Lung (tissue), 12 donors: ENCODE results near the gene LRRC8C. TPM values are rescaled to one million over a fixed set of nuclear protein-coding genes. Genes with fewer than 3 reads are reported as not detected.
A peak's percentile ranks its signal among the peaks of the same experiment; 100 is the strongest.

ENCODE experiments used
- ATAC-seq: fragments of 200-7000 bp; cut with Tn5 transposase; one replicate; pipeline ENCODE4 v1.9.1; 2020; ENCODE audit warnings: moderate number of reproducible peaks; ENCODE audit not compliant: insufficient read depth, low FRiP score
- DNase-seq, 3 donors: peaks; one replicate each; pipeline ENCODE4 v3.0.0-alpha.2; 2013 to 2017
- H3K27ac ChIP-seq, 2 donors: one replicate each; pipeline ENCODE4 v1.5.1; 2013; ENCODE audit warnings: mild to moderate bottlenecking in 2 of 2, moderate library complexity in 2 of 2, control low read depth in 1 of 2, inconsistent platforms in 1 of 2, low read depth in 1 of 2, low read length in 1 of 2
- H3K27me3 ChIP-seq, 3 donors: one replicate each; pipeline ENCODE4 v1.5.1; 2013; ENCODE audit warnings: low read length in 2 of 3; ENCODE audit not compliant: control insufficient read depth in 3 of 3, insufficient read depth in 3 of 3
- H3K36me3 ChIP-seq, 4 donors: one replicate each; pipeline ENCODE4 v1.5.1; 2013; ENCODE audit warnings: low read length in 4 of 4, mild to moderate bottlenecking in 1 of 4, moderate library complexity in 1 of 4; ENCODE audit not compliant: control insufficient read depth in 4 of 4, insufficient read depth in 4 of 4
- H3K4me1 ChIP-seq, 5 donors: one replicate each; pipeline ENCODE4 v1.5.1; 2013; ENCODE audit warnings: low read length in 5 of 5, mild to moderate bottlenecking in 2 of 5, moderate library complexity in 1 of 5; ENCODE audit not compliant: control insufficient read depth in 5 of 5, insufficient read depth in 5 of 5
- H3K4me3 ChIP-seq: one replicate; pipeline ENCODE4 v1.5.1; 2013; ENCODE audit warnings: mild to moderate bottlenecking, control low read depth, moderate library complexity
- H3K9ac ChIP-seq, 2 donors: one replicate each; pipeline ENCODE4 v1.5.1; 2013; ENCODE audit warnings: low read length in 2 of 2, control low read depth in 1 of 2; ENCODE audit not compliant: insufficient read depth in 1 of 2
- H3K9me3 ChIP-seq, 4 donors: one replicate each; pipeline ENCODE4 v1.5.1; 2013; ENCODE audit warnings: low read length in 3 of 4, mild to moderate bottlenecking in 1 of 4, moderate library complexity in 1 of 4; ENCODE audit not compliant: control insufficient read depth in 4 of 4, insufficient read depth in 3 of 4
- WGBS, 2 donors: extraction: QIAGEN DNeasy Blood & Tissue Kit; methylation state at CpG; one replicate each; pipeline ENCODE4 v1.1.7; 2013; 5-methylcytosine and 5-hydroxymethylcytosine counted together
- polyA plus RNA-seq, 2 donors: library from polyadenylated mRNA; stranded (reverse); fragments of 200-250 nt; gene quantifications; one replicate each; pipeline ENCODE4 v1.2.1, GENCODE V29; 2013
- total RNA-seq, 2 donors: library from RNA; depleted of rRNA in 1 of 2; stranded (reverse); fragments of >200 nt in 1 of 2; gene quantifications; one replicate each; pipeline ENCODE4 v1.2.1, GENCODE V29; 2014 to 2021
- TF ChIP-seq, protein P1 (sequence below): IDR thresholded peaks from 2 replicates; pipeline ENCODE4 v1.5.1; 2012; ENCODE audit warnings: mild to moderate bottlenecking; ENCODE audit errors: control extremely low read depth, extremely low read depth
- donor health status: control.
- donor health status: control.
- donor health status: Bipolar disorder and iron deficiency.
- donor health status: healthy.
- donor health status: DM: yes; HTN: yes; CAD: no.

LRRC8C gene
- total and polyA plus RNA-seq, 4 donors, result 3.3 to 11.7 (median 6.9) TPM

DNA sequence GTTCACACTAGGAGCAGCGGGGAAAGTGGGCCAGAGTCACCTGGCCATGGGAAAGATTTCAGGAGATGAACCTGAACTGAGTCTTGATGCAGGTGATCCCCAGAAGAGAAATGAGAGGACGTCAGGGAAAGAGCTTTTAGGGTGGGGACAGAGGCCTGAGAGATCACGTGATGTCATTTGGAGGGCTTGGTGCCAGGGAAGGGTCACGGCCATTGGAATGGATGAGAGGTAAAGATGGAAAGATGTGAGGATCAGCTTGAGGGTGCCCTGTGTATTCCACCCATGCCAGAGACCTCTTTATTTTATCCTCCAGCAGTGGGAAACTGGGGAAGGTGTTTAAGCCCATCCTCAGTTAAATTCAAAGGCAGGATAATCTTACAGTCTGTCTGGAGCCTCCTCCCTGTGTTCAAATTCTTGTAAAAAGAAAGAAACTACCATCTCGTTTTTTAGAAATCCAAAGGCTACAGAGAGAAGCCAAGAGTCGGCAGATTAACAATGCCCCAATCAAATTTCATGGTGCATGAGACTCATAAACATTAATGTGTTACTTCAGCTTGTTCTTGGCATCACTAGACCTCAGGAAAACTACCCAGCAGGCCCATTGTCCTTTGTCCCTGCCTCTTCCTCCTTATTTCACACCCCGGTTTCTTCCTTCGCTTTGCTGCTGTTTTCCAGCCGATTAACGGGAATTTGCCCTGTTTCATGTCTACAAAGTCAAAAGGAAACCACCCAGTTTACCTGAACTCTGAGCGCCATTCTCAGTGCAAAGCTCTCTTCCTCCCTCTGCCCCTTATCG is 94.8 kb downstream of the LRRC8C start:
- Histone ChIP-seq H3K9me3 (peaks cover 0 to 3% (median 0%) of the 10 kb centered on the region in 4 donors), H3K36me3 (no peaks in the 10 kb centered on the region), H3K9ac (no peak overlapping the region), H3K27me3 (no peaks in the 10 kb centered on the region), H3K4me3 (no peak overlapping the region), H3K4me1 (peaks cover 0 to 12% (median 8%) of the 10 kb centered on the region in 5 donors), H3K27ac (peak overlapping the region; percentile 14 to 34)
- DNase-seq (no peak), ATAC-seq (no peak)
- 67 to 77% methylated on average over 12 of the region's 12 CpGs for WGBS, 2 donors
- TF ChIP-seq, protein P1, sequence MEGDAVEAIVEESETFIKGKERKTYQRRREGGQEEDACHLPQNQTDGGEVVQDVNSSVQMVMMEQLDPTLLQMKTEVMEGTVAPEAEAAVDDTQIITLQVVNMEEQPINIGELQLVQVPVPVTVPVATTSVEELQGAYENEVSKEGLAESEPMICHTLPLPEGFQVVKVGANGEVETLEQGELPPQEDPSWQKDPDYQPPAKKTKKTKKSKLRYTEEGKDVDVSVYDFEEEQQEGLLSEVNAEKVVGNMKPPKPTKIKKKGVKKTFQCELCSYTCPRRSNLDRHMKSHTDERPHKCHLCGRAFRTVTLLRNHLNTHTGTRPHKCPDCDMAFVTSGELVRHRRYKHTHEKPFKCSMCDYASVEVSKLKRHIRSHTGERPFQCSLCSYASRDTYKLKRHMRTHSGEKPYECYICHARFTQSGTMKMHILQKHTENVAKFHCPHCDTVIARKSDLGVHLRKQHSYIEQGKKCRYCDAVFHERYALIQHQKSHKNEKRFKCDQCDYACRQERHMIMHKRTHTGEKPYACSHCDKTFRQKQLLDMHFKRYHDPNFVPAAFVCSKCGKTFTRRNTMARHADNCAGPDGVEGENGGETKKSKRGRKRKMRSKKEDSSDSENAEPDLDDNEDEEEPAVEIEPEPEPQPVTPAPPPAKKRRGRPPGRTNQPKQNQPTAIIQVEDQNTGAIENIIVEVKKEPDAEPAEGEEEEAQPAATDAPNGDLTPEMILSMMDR, result no peak

DNA sequence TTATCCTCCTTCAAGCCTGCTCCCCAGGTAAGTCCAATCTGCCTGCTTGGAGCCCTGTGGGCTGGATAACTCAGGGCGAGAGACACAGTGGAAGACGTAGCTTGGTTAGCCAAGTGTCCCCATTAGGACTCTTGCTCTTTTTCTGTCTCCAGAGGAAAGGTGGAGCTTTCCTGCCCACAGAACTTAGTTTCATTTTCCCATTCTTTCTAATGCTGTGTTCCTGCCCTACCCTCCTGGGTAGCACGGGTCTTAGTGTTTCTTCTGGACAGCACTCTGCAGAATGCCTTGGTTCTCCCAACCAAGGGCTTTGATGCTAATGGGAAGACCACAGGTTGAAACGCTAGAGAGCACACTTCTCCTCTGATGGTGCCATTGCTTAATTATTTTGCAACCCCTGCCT is 95.5 kb downstream of the LRRC8C start:
- Histone ChIP-seq H3K4me1 (peaks cover 0 to 12% (median 8%) of the 10 kb centered on the region in 5 donors), H3K9ac (no peak overlapping the region), H3K36me3 (no peaks in the 10 kb centered on the region), H3K27me3 (no peaks in the 10 kb centered on the region), H3K9me3 (no peaks in the 10 kb centered on the region), H3K4me3 (no peak overlapping the region), H3K27ac (peak overlapping the region; percentile 14 to 34)
- DNase-seq (no peak), ATAC-seq (no peak)
- WGBS, 2 donors, result 57 to 58% methylated on average over 4 of the region's 4 CpGs
- TF ChIP-seq, protein P1, result no peak

DNA sequence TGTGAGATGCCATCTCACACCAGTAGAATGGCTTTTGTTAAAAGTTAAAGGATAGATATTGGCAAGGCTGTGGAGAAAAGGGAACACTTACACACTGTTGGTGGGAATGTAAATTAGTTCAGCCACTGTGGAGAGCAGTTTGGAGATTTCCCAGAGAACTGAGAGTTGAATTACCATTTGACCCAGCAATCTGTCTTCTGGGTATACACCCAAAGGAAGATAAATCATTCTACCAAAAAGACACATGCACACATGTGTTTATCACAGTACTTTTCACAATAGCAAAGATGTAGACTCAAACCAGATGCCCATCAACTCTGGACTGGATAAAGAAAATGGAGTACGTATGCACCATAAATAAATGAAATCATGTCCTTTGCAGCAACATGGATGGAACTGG is 99.3 kb downstream of the LRRC8C start:
- Histone ChIP-seq H3K27ac (no peak overlapping the region), H3K36me3 (no peaks in the 10 kb centered on the region), H3K9ac (no peak overlapping the region), H3K27me3 (no peaks in the 10 kb centered on the region), H3K4me3 (no peak overlapping the region), H3K9me3 (no peaks in the 10 kb centered on the region), H3K4me1 (peaks cover 4 to 11% (median 6%) of the 10 kb centered on the region in 5 donors)
- 91 to 97% methylated on average over 1 of the region's 1 CpG for WGBS, 2 donors
- TF ChIP-seq, protein P1, result no peak
- no peak for ATAC-seq
- no peak for DNase-seq
